ENCODE data around the gene CORO2B. TPM values are rescaled to one million over a fixed set of nuclear protein-coding genes. Genes with fewer than 3 reads are reported as not detected.

The CORO2B gene
- total RNA-seq, 1 donor from 2014 or later: 3.6 TPM

GRCh38 chr15:68663526-68663925, 84.7 kb downstream of the CORO2B start:
- Histone ChIP-seq H3K4me3 (no peak overlapping the region), H3K4me1 (no peaks in the 10 kb centered on the region), H3K9me3 (no peaks in the 10 kb centered on the region), H3K27me3 (no peaks in the 10 kb centered on the region), H3K36me3 (no peaks in the 10 kb centered on the region), H3K27ac (no peak overlapping the region)
- intact Hi-C loops (cut with DNase I): no loop called here
- no peak for TF ChIP-seq CTCF (IDR thresholded peaks at IDR 0.05)
- DNase-seq (no peak), ATAC-seq (no peak)

- no peaks in the 10 kb centered on the region for H3K36me3 ChIP-seq
- DNase-seq (no peak), ATAC-seq (peak; percentile 25)
- no peak for TF ChIP-seq CTCF (IDR thresholded peaks at IDR 0.05)
- no peaks in the 10 kb centered on the region for H3K4me1 ChIP-seq
- H3K27me3 ChIP-seq: no peaks in the 10 kb centered on the region
- no peak overlapping the region for H3K27ac ChIP-seq
- no peaks in the 10 kb centered on the region for H3K9me3 ChIP-seq
- no peak overlapping the region for H3K4me3 ChIP-seq
- intact Hi-C loops (cut with DNase I): no loop called here
Measured at GRCh38 chr15:68666120-68666811, 87.5 kb downstream of the CORO2B start.

- H3K36me3 ChIP-seq: no peaks in the 10 kb centered on the region
- H3K27me3 ChIP-seq: no peaks in the 10 kb centered on the region
- no peak for TF ChIP-seq CTCF (IDR thresholded peaks at IDR 0.05)
- no peaks in the 10 kb centered on the region for H3K4me1 ChIP-seq
- intact Hi-C loops (cut with DNase I): no loop called here
- no peaks in the 10 kb centered on the region for H3K9me3 ChIP-seq
- H3K27ac ChIP-seq: no peak overlapping the region
- H3K4me3 ChIP-seq: no peak overlapping the region
- ATAC-seq (no peak), DNase-seq (no peak)
Measured at GRCh38 chr15:68666812-68667450, 88.1 kb downstream of the CORO2B start.

GRCh38 chr15:68667800-68668625, 89.2 kb downstream of the CORO2B start:
- no peak for TF ChIP-seq CTCF (IDR thresholded peaks at IDR 0.05)
- Histone ChIP-seq H3K9me3 (no peaks in the 10 kb centered on the region), H3K4me3 (no peak overlapping the region), H3K27ac (no peak overlapping the region), H3K4me1 (no peaks in the 10 kb centered on the region), H3K36me3 (no peaks in the 10 kb centered on the region), H3K27me3 (no peaks in the 10 kb centered on the region)
- ATAC-seq (no peak), DNase-seq (peak; percentile 45)
- intact Hi-C loops (cut with DNase I): no loop called here

- Histone ChIP-seq H3K4me1 (no peaks in the 10 kb centered on the region), H3K9me3 (no peaks in the 10 kb centered on the region), H3K36me3 (no peaks in the 10 kb centered on the region), H3K4me3 (no peak overlapping the region), H3K27me3 (no peaks in the 10 kb centered on the region), H3K27ac (no peak overlapping the region)
- ATAC-seq (no peak), DNase-seq (no peak)
- intact Hi-C loops (cut with DNase I): no loop called here
- TF ChIP-seq CTCF (IDR thresholded peaks at IDR 0.05): no peak
Measured at GRCh38 chr15:68668926-68669600, 90.3 kb downstream of the CORO2B start.
